Renal cortex interstitium (tissue), 11 donors: ENCODE data around the gene SLC4A5. TPM values are rescaled to one million over a fixed set of nuclear protein-coding genes. Genes with fewer than 3 reads are reported as not detected.
A peak's percentile ranks its signal among the peaks of the same experiment; 100 is the strongest.
"Not testable (repeated sequence)": the region's sequence is repeated elsewhere in the genome, so short reads cannot be mapped to it uniquely, and the experiment has no call there.

Experiments
- DNase-seq, 11 donors: peaks; one replicate each; pipeline ENCODE4 v3.0.0-alpha.2; 2013; ENCODE audit warnings: low read depth in 9 of 11, low spot score in 4 of 11; ENCODE audit errors: extremely low read depth in 1 of 11
- polyA plus RNA-seq, 3 donors: library from polyadenylated mRNA; unstranded; fragments of 120-200 nt; gene quantifications; one replicate each; pipeline ENCODE4 v1.2.1, GENCODE V29; 2013; ENCODE audit not compliant: insufficient read length in 3 of 3

The SLC4A5 gene
- polyA plus RNA-seq, 3 donors, result 1.7 to 4.8 (median 3.2) TPM

- DNase-seq, result no peak
Measured at GRCh38 chr2:74188018-74188601, 155.1 kb downstream of the SLC4A5 start.

DNA sequence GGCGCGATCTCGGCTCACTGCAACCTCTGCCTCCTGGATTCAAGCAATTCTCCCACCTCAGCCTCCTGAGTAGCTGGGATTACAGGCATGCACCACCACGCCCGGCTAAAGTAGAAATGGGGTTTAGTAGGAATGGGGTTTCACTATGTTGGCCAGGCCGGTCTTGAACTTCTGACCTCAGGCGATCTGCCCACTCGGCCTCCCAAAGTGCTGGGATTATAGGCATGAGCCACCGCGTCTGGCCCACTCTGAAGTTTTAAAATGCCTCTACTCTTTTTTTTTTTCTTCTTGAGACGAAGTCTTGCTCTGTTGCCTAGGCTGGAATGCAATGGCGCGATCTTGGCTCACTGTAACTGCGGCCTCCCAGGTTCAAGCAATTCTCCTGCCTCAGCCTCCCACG is 156.5 kb downstream of the SLC4A5 start:
- DNase-seq, result not testable (repeated sequence)

- no peak for DNase-seq
Measured at GRCh38 chr2:74186038-74186437, 157.2 kb downstream of the SLC4A5 start.

DNA sequence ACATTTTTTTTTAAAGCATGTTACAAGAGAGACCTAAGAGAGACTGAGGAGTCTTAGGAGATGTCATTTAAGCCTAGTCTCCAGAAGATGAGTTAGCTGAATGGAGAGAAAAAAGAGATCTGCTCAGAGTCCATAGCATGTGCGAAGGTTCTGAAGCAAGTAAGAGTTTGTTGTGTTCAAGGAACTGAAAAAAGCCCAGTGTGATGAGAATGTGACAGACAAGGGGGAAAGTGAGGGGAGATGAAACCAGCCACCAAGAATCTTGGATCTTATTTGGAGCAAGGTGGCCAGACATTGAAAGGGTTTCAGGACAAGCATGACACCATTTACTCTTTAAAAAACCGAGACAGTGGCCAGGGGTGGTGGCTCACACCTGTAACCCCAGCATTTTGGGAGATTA is 159.3 kb downstream of the SLC4A5 start:
- no peak for DNase-seq

DNA sequence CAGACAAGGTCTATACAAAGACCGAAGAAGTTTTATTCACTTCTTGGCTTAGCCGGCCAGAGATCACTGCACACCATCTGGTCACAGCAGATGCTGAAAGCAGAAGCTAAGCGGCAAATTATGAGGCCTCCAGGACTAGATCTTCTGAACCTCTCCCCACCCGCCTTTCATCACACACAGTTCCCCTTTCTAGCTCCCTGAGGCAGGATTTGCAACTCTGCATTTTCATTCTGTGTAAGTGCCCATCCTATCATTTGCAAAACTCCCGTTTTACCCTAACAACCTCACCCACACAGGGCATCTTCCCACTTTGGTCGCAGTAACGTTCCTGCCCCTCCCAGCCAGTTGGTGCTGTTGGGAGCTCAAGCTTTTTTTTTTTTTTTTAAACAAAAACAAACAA is 161.5 kb downstream of the SLC4A5 start:
- no peak for DNase-seq

- no peak for DNase-seq
Measured at GRCh38 chr2:74179063-74179865, 164.0 kb downstream of the SLC4A5 start.

- peak; percentile 95 to 99 (median 98) for DNase-seq
Measured at GRCh38 chr2:74178211-74179062, 164.8 kb downstream of the SLC4A5 start, which contains the start of gene MOB1A. Gene MOB1A, minus strand, starts transcription at chr2:74178879. Its CDS starts 205 bp downstream, at chr2:74178674.

DNA sequence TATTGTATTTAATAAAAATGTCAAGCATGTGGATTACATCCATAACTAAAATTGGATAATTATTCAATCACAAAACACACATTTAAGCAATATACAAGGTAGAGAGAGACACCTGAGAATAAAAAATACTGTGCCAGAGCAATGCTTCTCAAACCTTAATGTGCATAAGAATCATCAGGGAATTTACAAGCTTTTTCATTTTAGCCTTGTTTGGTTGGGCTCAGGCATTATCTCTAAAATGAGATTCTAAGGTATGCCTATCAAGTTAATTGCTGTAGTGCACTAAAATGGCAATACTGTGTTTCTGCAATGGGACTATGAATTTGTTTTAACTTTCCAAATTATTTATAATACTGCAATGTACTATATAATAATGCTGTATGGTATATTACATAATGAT is 165.5 kb downstream of the SLC4A5 start:
- no peak for DNase-seq

GRCh38 chr2:74174909-74175308 is 168.3 kb downstream of the SLC4A5 start:
- no peak for DNase-seq

DNA sequence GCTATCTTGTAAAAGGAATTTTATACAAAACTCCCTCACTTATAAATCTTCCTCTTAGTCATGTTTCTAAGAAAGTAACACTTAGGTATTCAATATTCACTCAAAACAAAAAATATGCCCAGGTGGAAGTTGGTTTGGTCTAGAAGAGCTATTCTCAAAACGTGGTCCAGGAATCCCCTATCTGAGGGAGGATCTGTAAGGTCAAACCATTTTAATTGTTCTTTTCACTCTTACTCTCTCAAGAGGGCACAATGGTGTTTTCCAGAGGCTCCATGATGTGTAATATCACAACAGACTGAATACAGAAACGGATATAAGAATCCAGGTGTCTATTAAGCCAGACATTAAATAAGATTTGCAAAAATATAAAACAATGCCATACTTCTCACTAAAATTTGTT is 174.5 kb downstream of the SLC4A5 start:
- DNase-seq, result no peak

Other genes starting within 250 kb of the SLC4A5 start
- gene BOLA3, start 195.5 kb downstream of the SLC4A5 start, polyA plus RNA-seq, result 10 to 100 TPM; 25.4 to 30.4 (median 27.5) TPM
- 100 to 1,000 TPM in 1 of 3 donors, 10 to 100 TPM in 2; 87.2 to 102 (median 98.1) TPM for gene MOB1A, start 164.5 kb downstream of the SLC4A5 start, polyA plus RNA-seq
- gene MTHFD2, start 144.8 kb downstream of the SLC4A5 start, polyA plus RNA-seq, result 10 to 100 TPM; 23.2 to 34.9 (median 30.4) TPM
- 100 to 1,000 TPM; 135 to 169 (median 151) TPM for gene DCTN1, start 36.9 kb upstream of the SLC4A5 start, polyA plus RNA-seq
- gene C2orf81, start 78.2 kb upstream of the SLC4A5 start, polyA plus RNA-seq, result 1 to 10 TPM; 4.6 to 9.6 (median 8.0) TPM
- 10 to 100 TPM; 36.6 to 44.8 (median 43.2) TPM for gene WDR54, start 78.3 kb upstream of the SLC4A5 start, polyA plus RNA-seq
- 10 to 100 TPM; 58.0 to 89.3 (median 73.4) TPM for gene RTKN, start 98.5 kb upstream of the SLC4A5 start, polyA plus RNA-seq
- 10 to 100 TPM; 27.8 to 33.3 (median 31.7) TPM for gene INO80B, start 111.7 kb upstream of the SLC4A5 start, polyA plus RNA-seq
- 100 to 1,000 TPM in 2 of 3 donors, 10 to 100 TPM in 1; 93.7 to 122 (median 117) TPM for gene WBP1, start 115.0 kb upstream of the SLC4A5 start, polyA plus RNA-seq
- 10 to 100 TPM; 48.6 to 51.1 (median 49.0) TPM for gene MOGS, start 122.0 kb upstream of the SLC4A5 start, polyA plus RNA-seq
- gene MRPL53, start 129.3 kb upstream of the SLC4A5 start, polyA plus RNA-seq, result 10 to 100 TPM; 34.3 to 70.2 (median 65.9) TPM
- gene CCDC142, start 139.6 kb upstream of the SLC4A5 start, polyA plus RNA-seq, result 10 to 100 TPM in 2 of 3 donors, 1 to 10 TPM in 1; 9.5 to 16.1 (median 11.5) TPM
- 10 to 100 TPM; 26.5 to 35.3 (median 30.2) TPM for gene TTC31, start 139.7 kb upstream of the SLC4A5 start, polyA plus RNA-seq
- 1 to 10 TPM; 3.4 to 5.3 (median 4.7) TPM for gene LBX2, start 156.2 kb upstream of the SLC4A5 start, polyA plus RNA-seq
- 10 to 100 TPM; 23.8 to 26.5 (median 24.8) TPM for gene PCGF1, start 164.3 kb upstream of the SLC4A5 start, polyA plus RNA-seq
- gene TLX2, start 171.0 kb upstream of the SLC4A5 start, polyA plus RNA-seq, result under 1 TPM in 2 of 3 donors, not detected in 1; 0.10 to 0.23 TPM
- under 1 TPM; 0.14 to 0.82 (median 0.19) TPM for gene DQX1, start 182.8 kb upstream of the SLC4A5 start, polyA plus RNA-seq
- gene AUP1, start 186.3 kb upstream of the SLC4A5 start, polyA plus RNA-seq, result 100 to 1,000 TPM in 2 of 3 donors, 10 to 100 TPM in 1; 93.2 to 113 (median 107) TPM
- 10 to 100 TPM; 31.2 to 34.5 (median 31.4) TPM for gene HTRA2, start 186.5 kb upstream of the SLC4A5 start, polyA plus RNA-seq
- 10 to 100 TPM in 2 of 3 donors, 1 to 10 TPM in 1; 9.6 to 11.0 (median 10.8) TPM for gene LOXL3, start 210.5 kb upstream of the SLC4A5 start, polyA plus RNA-seq
- 1 to 10 TPM; 7.5 to 9.4 (median 9.3) TPM for gene DOK1, start 211.3 kb upstream of the SLC4A5 start, polyA plus RNA-seq